HEK293T (cell line): ENCODE measurements around the gene ENO2.

ENCODE experiments used
- ARNT ChIP-seq: fragments of 450-650 bp; IDR thresholded peaks from 2 replicates; pipeline ENCODE4 v1.6.1; 2017; ENCODE audit warnings: mild to moderate bottlenecking
- BHLHE40 ChIP-seq: fragments of 450-650 bp; IDR thresholded peaks from 2 replicates; pipeline ENCODE4 v1.6.1; 2016; ENCODE audit warnings: mild to moderate bottlenecking, moderate library complexity, borderline replicate concordance
- CTBP1 ChIP-seq: fragments of 450-650 bp; IDR thresholded peaks from 2 replicates; pipeline ENCODE4 v1.6.1; 2016; ENCODE audit warnings: borderline replicate concordance
- FOXK2 ChIP-seq: fragments of 450-650 bp; IDR thresholded peaks from 2 replicates; pipeline ENCODE4 v1.6.1; 2016; ENCODE audit warnings: mild to moderate bottlenecking
- FOXM1 ChIP-seq: fragments of 450-650 bp; IDR thresholded peaks from 2 replicates; pipeline ENCODE4 v1.6.1; 2017; ENCODE audit warnings: mild to moderate bottlenecking, borderline replicate concordance
- L3MBTL2 ChIP-seq: fragments of 450-650 bp; conservative IDR thresholded peaks from 2 replicates; pipeline ENCODE4 v1.6.1; 2016; ENCODE audit warnings: mild to moderate bottlenecking
- NFRKB ChIP-seq: fragments of 450-650 bp; IDR thresholded peaks from 2 replicates; pipeline ENCODE4 v1.6.1; 2016; ENCODE audit warnings: mild to moderate bottlenecking, moderate library complexity
- SP1 ChIP-seq: fragments of 450-650 bp; IDR thresholded peaks from 2 replicates; pipeline ENCODE4 v1.6.1; 2017
- TARDBP ChIP-seq: fragments of 450-650 bp; IDR thresholded peaks from 2 replicates; pipeline ENCODE4 v1.6.1; 2016
- ZNF384 ChIP-seq: fragments of 450-650 bp; IDR thresholded peaks from 2 replicates; pipeline ENCODE4 v1.6.1; 2016
- TF ChIP-seq, protein P1 (sequence below): fragments of 450-650 bp; IDR thresholded peaks from 2 replicates; pipeline ENCODE4 v1.6.1; 2016

DNA sequence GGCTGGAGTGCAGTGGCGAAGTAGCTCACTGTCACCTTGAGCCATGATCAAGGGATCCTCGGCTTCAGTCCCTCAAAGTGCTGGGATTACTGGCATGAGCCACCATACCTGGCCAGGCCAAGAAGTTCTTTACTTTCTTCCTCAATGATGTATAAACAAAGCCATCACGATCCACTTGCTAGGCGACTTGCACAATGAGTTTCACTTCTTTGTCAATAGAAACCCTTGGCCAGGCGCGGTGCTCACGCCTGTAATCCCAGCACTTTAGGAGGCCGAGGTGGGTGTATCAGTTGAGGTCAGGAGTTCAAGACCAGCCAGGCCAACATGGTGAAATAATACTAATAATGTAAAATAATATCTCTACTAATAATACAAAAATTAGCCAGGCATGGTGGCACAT is 26.9 kb upstream of the ENO2 start:
- TF ChIP-seq CTBP1 (no peak), SP1 (no peak), ARNT (no peak), L3MBTL2 (no peak), FOXM1 (no peak), TARDBP (no peak), FOXK2 (no peak), BHLHE40 (no peak), ZNF384 (no peak), NFRKB (no peak)
- TF ChIP-seq, protein P1, sequence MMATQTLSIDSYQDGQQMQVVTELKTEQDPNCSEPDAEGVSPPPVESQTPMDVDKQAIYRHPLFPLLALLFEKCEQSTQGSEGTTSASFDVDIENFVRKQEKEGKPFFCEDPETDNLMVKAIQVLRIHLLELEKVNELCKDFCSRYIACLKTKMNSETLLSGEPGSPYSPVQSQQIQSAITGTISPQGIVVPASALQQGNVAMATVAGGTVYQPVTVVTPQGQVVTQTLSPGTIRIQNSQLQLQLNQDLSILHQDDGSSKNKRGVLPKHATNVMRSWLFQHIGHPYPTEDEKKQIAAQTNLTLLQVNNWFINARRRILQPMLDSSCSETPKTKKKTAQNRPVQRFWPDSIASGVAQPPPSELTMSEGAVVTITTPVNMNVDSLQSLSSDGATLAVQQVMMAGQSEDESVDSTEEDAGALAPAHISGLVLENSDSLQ: no peak
